Spleen (tissue), 7 donors: ENCODE data around the gene ISOC2.

Experiments
- CTCF ChIP-seq, 11 experiments: fragments of 200-600 bp in 7 of 11; fragments of 450-650 bp in 4 of 11; sonication (generic) in 4 of 11; IDR thresholded peaks in 8 of 11; conservative IDR thresholded peaks in 3 of 11; 1 replicate in 7 of 11; 2 replicates in 4 of 11; pipeline versions ENCODE4 v1.4.0 to v1.8.0; 2016 to 2021; ENCODE audit warnings: antibody characterized with exemption in 11 of 11, inconsistent platforms in 4 of 11, mild to moderate bottlenecking in 1 of 11
- POLR2A ChIP-seq, 3 donors: fragments of 450-650 bp; IDR thresholded peaks; one replicate each; pipeline ENCODE4 v1.5.1; 2017; ENCODE audit warnings: antibody characterized with exemption in 3 of 3, mild to moderate bottlenecking in 1 of 3
- POLR2AphosphoS5 ChIP-seq, 3 donors: sonication (generic); formaldehyde crosslinking; IDR thresholded peaks; one replicate each; pipeline ENCODE4 v1.5.1; 2017; ENCODE audit warnings: antibody characterized with exemption in 3 of 3
- donor health status: DM: no; HTN: no; CAD: no; lungs with moderate emphysema.
- donor health status: DM: no; HTN: no; CAD: no.
- donor health status: DM: no; HTN: no; CAD: no.

- TF ChIP-seq CTCF (IDR thresholded peaks at IDR 0.05 in 8 of 11, conservative IDR thresholded peaks at IDR 0.05 in 3 of 11) (peak in 10 of 11 experiments; percentile 36 to 72 (median 62)), POLR2AphosphoS5 (IDR thresholded peaks at IDR 0.05) (no peak), POLR2A (IDR thresholded peaks at IDR 0.05) (no peak)
These were observed 43.3 kb downstream of the ISOC2 start for GRCh38 chr19:55418185-55418584.
